GM12872 (cell line): ENCODE measurements around the gene QTRT2.

ENCODE experiments used
- CTCF ChIP-seq: IDR thresholded peaks from 3 replicates; pipeline ENCODE4 v1.5.1; 2011; ENCODE audit warnings: low read depth, mild to moderate bottlenecking, low read length, moderate library complexity; ENCODE audit not compliant: insufficient read depth

QTRT2 gene

GRCh38 chr3:114110439-114110838 lies 53.9 kb downstream of the QTRT2 start:
- TF ChIP-seq CTCF: no peak

- TF ChIP-seq CTCF: no peak
These were observed 54.7 kb downstream of the QTRT2 start for GRCh38 chr3:114111060-114111770.

GRCh38 chr3:114112696-114113095 lies 56.2 kb downstream of the QTRT2 start:
- no peak for TF ChIP-seq CTCF

- no peak for TF ChIP-seq CTCF
These were observed 58.2 kb downstream of the QTRT2 start for GRCh38 chr3:114114719-114115118.

GRCh38 chr3:114115143-114115542 lies 58.6 kb downstream of the QTRT2 start:
- TF ChIP-seq CTCF: no peak

GRCh38 chr3:114119776-114120175 lies 63.2 kb downstream of the QTRT2 start:
- no peak for TF ChIP-seq CTCF

GRCh38 chr3:114120211-114120610 lies 63.7 kb downstream of the QTRT2 start:
- TF ChIP-seq CTCF: no peak
